ENCODE results near the gene SLC6A20.
"Not testable (repeated sequence)": the region's sequence is repeated elsewhere in the genome, so short reads cannot be mapped to it uniquely, and the experiment has no call there.

The SLC6A20 gene

DNA sequence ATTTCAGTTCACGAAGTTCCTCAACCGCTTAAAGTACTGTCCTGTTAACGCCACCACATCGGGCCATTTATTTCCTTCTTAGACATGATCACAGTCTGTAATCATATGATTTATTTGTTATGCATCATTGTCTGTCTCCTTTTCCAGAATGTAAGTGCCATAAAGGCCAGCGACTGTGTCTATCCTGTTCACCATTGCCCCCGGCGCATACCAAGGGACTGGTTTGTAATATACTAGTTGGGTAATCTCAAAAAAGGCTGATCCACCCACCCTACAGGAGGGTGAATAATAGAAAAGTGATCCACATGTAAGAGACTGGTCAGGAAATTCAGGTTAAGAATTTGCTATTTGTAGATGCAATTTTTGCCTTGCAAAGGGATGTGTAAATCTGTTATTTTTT, 41.9 kb downstream of the SLC6A20 start:
- TF ChIP-seq, protein P1, sequence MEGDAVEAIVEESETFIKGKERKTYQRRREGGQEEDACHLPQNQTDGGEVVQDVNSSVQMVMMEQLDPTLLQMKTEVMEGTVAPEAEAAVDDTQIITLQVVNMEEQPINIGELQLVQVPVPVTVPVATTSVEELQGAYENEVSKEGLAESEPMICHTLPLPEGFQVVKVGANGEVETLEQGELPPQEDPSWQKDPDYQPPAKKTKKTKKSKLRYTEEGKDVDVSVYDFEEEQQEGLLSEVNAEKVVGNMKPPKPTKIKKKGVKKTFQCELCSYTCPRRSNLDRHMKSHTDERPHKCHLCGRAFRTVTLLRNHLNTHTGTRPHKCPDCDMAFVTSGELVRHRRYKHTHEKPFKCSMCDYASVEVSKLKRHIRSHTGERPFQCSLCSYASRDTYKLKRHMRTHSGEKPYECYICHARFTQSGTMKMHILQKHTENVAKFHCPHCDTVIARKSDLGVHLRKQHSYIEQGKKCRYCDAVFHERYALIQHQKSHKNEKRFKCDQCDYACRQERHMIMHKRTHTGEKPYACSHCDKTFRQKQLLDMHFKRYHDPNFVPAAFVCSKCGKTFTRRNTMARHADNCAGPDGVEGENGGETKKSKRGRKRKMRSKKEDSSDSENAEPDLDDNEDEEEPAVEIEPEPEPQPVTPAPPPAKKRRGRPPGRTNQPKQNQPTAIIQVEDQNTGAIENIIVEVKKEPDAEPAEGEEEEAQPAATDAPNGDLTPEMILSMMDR (conservative IDR thresholded peaks at IDR 0.05) = no peak
- no peak overlapping the region for H3K27ac ChIP-seq

DNA sequence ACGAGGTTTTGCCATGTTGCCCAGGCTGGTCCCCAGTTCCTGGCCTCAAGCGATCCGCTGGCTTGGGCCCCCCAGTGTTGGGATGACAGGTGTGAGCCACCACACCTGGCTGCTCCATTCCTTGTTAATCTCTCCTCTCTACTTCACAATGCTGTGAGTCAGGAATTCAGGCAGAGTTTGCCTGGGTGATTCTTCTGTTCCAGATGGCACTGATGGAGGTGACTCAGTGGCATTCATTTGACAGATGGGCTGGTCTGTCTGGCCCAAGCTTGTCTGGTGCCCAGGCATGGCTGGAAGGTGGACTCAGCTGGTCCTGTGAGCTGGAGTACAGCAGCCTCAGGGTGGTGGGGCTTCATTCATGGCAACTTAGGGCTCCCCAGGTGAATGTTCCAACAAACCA, 43.2 kb downstream of the SLC6A20 start:
- H3K27ac ChIP-seq = no peak overlapping the region
- TF ChIP-seq, protein P1 (conservative IDR thresholded peaks at IDR 0.05) = no peak

DNA sequence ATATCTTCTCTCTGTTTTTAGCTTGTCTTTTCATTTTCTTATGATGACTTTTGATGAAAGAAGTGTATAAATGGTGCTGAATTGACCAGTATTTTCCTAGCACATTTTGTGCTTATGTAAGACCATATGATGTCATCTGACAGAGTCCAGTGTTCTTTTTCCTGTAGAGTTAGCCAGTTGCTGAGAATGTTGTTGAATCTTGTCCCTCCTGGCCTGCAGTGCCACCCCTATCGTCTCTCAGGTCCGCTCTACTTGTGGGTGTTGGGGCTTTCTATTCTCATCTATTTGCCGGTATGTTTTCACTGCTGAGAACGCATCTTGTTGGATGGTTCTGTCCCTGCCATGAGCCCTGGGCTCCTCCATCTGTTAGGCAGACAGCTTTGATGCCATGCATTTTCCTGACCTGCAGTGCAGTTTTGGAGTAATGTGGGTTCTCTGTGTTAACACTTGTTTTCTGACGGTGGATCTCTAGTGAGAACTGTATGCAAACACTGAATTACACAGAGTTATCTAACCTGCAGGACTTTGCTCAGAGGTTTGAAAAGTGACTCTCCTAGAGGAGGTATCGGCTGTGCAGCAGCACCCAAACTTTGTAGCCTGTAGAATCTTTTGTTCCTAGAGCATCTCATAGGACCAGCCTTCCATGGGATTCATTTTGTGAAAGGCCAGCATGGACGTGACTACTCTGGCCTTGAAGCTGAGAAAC, 44.6 kb downstream of the SLC6A20 start:
- TF ChIP-seq, protein P1 (conservative IDR thresholded peaks at IDR 0.05) = no peak
- no peak overlapping the region for H3K27ac ChIP-seq

DNA sequence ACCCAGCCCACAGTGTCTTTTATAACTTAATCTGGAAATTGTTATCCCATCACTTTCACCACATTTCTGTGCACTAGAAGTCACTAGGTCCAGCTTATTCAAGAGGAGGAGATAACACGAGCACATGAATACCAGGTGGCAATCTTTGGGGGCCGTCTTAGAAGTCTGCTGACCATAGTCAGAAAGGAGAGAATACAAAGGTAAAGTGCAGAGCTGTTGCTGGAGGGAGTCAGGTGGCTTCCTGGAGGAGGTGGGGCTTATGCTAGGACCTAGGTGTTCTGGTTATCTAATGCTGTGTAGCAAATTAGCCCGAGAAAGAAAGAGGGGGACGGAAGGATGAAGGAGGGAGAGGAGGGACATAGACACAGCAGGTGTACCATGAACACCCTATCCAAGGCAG, 46.5 kb downstream of the SLC6A20 start:
- no peak overlapping the region for H3K27ac ChIP-seq
- TF ChIP-seq, protein P1 (conservative IDR thresholded peaks at IDR 0.05) = no peak

DNA sequence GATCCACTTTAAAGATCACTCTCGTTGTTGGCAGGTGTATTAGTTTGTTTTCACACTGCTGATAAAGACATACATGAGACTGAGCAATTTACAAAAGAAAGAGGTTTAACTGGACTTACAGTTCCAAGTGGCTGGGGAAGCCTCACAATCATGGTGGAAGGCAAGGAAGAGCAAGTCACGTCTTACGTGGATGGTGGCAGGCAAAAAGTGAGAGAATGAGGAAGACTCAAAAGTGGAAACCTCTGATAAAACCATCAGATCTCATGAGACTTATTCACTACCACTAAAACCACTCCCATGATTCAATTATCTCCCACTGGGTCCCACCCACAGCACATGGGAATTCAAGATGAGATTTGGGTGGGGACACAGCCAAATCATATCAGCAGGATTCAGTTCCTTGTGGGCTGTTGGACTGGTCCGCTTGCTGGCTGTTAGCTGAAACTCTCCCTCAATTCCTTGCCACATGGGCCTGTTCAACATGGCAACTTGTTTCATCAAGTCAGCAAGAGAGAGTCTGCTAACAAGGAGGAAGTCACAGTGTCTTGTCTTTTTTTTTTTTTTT, 47.2 kb downstream of the SLC6A20 start:
- H3K27ac ChIP-seq = not testable (repeated sequence)

DNA sequence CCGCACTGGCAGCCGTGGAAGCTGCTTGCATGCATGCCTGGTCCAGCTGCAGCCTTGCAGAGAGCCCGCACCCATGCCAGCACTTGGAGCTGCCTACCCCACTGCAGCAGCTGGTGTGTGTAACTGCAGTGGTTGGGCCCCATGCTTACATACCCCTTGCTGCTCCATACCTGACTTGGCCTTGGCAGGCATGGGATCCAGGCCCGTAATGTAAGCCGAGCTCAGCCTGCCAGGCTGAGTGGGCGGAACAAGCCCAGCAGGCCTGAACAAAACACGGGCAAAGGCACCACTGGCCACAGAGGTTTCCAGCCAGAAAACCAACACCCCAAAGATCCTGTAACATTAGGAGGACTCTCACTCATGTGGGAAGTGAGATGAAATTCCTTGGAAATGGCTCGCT, 48.3 kb downstream of the SLC6A20 start:
- TF ChIP-seq, protein P1 (conservative IDR thresholded peaks at IDR 0.05) = no peak

DNA sequence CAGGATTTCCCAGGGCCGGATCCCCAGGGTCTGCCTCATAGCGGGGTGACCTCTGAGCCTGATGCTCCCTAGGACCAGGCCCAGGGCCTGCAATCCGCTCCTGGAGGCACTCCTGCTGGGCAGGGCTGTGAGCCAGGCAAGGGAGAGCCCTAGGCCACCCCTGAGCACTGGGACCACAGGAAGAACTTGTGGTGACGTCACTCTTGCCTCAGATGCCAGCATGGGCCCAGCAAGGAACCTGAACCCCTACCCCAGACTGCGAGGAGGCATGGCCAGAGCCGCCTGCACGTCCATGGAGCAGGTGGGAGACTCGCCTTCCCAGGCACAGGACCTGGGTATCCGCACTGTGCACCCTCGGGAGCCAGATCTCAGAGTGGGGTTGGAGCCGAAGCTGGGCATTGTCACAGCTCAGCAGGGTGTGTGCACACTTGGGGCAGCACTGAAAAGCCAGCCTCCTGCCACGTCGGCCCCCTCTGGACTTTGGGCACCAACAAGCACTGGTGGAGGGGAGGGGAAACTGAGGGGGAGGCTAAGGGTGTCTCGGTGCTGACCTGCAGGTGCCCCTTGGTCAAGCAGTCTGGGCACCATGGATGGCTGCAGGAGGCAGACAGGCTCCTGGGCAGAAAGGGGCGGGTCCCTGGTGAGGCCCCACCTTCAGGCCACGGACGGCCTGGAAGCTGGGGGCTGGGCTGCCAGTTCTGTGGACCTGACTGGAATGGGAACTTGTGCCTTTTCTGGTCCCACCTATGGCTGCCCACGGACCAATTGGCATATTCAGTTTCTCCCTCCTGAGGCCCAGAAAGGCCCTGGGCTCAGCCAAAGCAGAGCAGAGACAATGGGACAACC, 49.3 kb downstream of the SLC6A20 start:
- TF ChIP-seq, protein P1 (conservative IDR thresholded peaks at IDR 0.05) = no peak
- no peak overlapping the region for H3K27ac ChIP-seq

More for the DNA sequence above, 48.3 kb downstream of the SLC6A20 start:
- H3K27ac ChIP-seq = no peak overlapping the region

All from VCaP (cell line).